GM12878 (cell line): Measurements from ENCODE around the gene NFYA. TPM values are rescaled to one million over a fixed set of nuclear protein-coding genes. Genes with fewer than 3 reads are reported as not detected.

ENCODE experiments used
- ATAC-seq: fragments of 200-7000 bp; cut with Tn5 transposase; 3 replicates; pipeline ENCODE4 v1.9.1; 2020; ENCODE audit warnings: mild to moderate bottlenecking, moderate library complexity
- BruUV-seq: library from RNA; stranded (reverse); fragments of 400-500 nt; replicated peaks from 2 replicates; lab custom pipeline; 2021; lab: Mats Ljungman, UMichigan
- CTCF ChIA-PET: fragments of 300-600 bp; sonication (Branson Sonifier 250); formaldehyde crosslinking; extraction: SDS; loops from one replicate; lab custom pipeline; 2021; ENCODE audit warnings: inconsistent platforms; lab: Yijun Ruan, JAX
- POLR2A ChIA-PET: fragments of 350-600 bp; formaldehyde crosslinking; extraction: SDS; loops from one replicate; lab custom pipeline; 2021; ENCODE audit warnings: inconsistent platforms; lab: Charles Lee
- RAD21 ChIA-PET: fragments of 300-600 bp; sonication (Branson Sonifier 250); formaldehyde crosslinking; loops from one replicate; lab custom pipeline; 2023; ENCODE audit warnings: antibody characterized with exemption; ENCODE audit not compliant: unreplicated experiment; lab: Charles Lee
- SMC1A ChIA-PET: fragments of 300-600 bp; sonication (Branson Sonifier 250); formaldehyde crosslinking; loops from one replicate; lab custom pipeline; 2023; ENCODE audit not compliant: unreplicated experiment, uncharacterized antibody; lab: Charles Lee
- DNase-seq: peaks from one replicate; pipeline ENCODE4 v3.0.0-alpha.2; 2011; ENCODE audit warnings: low read depth, low spot score
- FAIRE-seq: peaks from 3 replicates; lab custom pipeline; 2011; peaks lifted over from hg19 to GRCh38; lab: Jason Lieb, UNC
- H2AFZ ChIP-seq: 2 replicates; pipeline ENCODE4 v1.6.0; 2011; ENCODE audit warnings: low read depth, low read length, control low read depth; ENCODE audit not compliant: control insufficient read depth
- H3K27ac ChIP-seq: 2 replicates; pipeline ENCODE4 v1.5.1; 2011; ENCODE audit warnings: control low read depth; ENCODE audit not compliant: control insufficient read depth, insufficient read depth
- H3K27me3 ChIP-seq, 2 experiments: replicated peaks in 1 of 2; 2 replicates each; pipeline versions ENCODE4 v1.6.0 to v1.6.1; 2011; ENCODE audit warnings: low read length in 1 of 2; ENCODE audit not compliant: control insufficient read depth in 2 of 2, insufficient read depth in 2 of 2
- H3K36me3 ChIP-seq, 2 experiments: 2 replicates each; pipeline ENCODE4 v1.5.1; 2011; ENCODE audit warnings: low read length in 1 of 2; ENCODE audit not compliant: control insufficient read depth in 2 of 2, insufficient read depth in 2 of 2
- H3K4me1 ChIP-seq: 2 replicates; pipeline ENCODE4 v1.6.1; 2011; ENCODE audit warnings: mild to moderate bottlenecking, low read length, moderate library complexity, mixed read lengths; ENCODE audit not compliant: control insufficient read depth, insufficient read depth
- H3K4me2 ChIP-seq: 2 replicates; pipeline ENCODE4 v1.6.0; 2011; ENCODE audit warnings: control low read depth; ENCODE audit not compliant: control insufficient read depth, insufficient read depth
- H3K4me3 ChIP-seq: fragments of 200-600 bp; sonication (generic); 2 replicates; pipeline ENCODE4 v1.5.1; 2016
- H3K79me2 ChIP-seq: 2 replicates; pipeline ENCODE4 v1.6.0; 2011; ENCODE audit warnings: low read length; ENCODE audit not compliant: control insufficient read depth, insufficient read depth
- H3K9ac ChIP-seq: 2 replicates; pipeline ENCODE4 v1.8.0; 2011; ENCODE audit warnings: low read length, control low read depth, mixed read lengths; ENCODE audit not compliant: control insufficient read depth, insufficient read depth
- H3K9me3 ChIP-seq: replicated peaks from 3 replicates; pipeline ENCODE4 v1.5.1; 2011; ENCODE audit warnings: mild to moderate bottlenecking, low read length; ENCODE audit not compliant: control insufficient read depth, insufficient read depth
- H4K20me1 ChIP-seq: 2 replicates; pipeline ENCODE4 v1.6.0; 2011; ENCODE audit not compliant: control insufficient read depth, insufficient read depth
- ELK1 ChIP-seq: IDR thresholded peaks from 2 replicates; pipeline ENCODE4 v1.6.1; 2012; ENCODE audit warnings: low read depth, low read length, improper control_type of control experiment
- FOS ChIP-seq: IDR thresholded peaks from 3 replicates; pipeline ENCODE4 v1.6.1; 2011; ENCODE audit warnings: borderline replicate concordance; ENCODE audit not compliant: insufficient read length; ENCODE audit errors: extremely low read depth
- IKZF1 ChIP-seq: fragments of 450-650 bp; conservative IDR thresholded peaks from 2 replicates; pipeline ENCODE4 v1.6.1; 2017; ENCODE audit warnings: antibody characterized with exemption, mild to moderate bottlenecking
- IKZF2 ChIP-seq, 2 experiments: fragments of 450-650 bp; IDR thresholded peaks; 2 replicates each; pipeline ENCODE4 v1.6.1; 2017; ENCODE audit warnings: mild to moderate bottlenecking in 2 of 2, moderate library complexity in 2 of 2
- IRF4 ChIP-seq: IDR thresholded peaks from 2 replicates; pipeline ENCODE4 v1.6.1; 2011; ENCODE audit warnings: low read depth, low read length
- IRF5 ChIP-seq: fragments of 450-650 bp; IDR thresholded peaks from 2 replicates; pipeline ENCODE4 v1.6.1; 2017; ENCODE audit warnings: borderline replicate concordance
- NKRF ChIP-seq: fragments of 450-650 bp; conservative IDR thresholded peaks from 2 replicates; pipeline ENCODE4 v1.6.1; 2017; ENCODE audit warnings: mild to moderate bottlenecking, moderate library complexity
- STAT1 ChIP-seq: fragments of 450-650 bp; conservative IDR thresholded peaks from 2 replicates; pipeline ENCODE4 v1.6.1; 2014; ENCODE audit warnings: antibody characterized with exemption, mild to moderate bottlenecking
- STAT3 ChIP-seq: IDR thresholded peaks from 2 replicates; pipeline ENCODE4 v1.6.1; 2011; ENCODE audit warnings: low read depth, low read length, improper control_type of control experiment
- ZNF384 ChIP-seq: IDR thresholded peaks from 2 replicates; pipeline ENCODE4 v1.6.1; 2012; ENCODE audit warnings: low read depth, mild to moderate bottlenecking, low read length, improper control_type of control experiment, borderline replicate concordance
- ZNF622 ChIP-seq: fragments of 450-650 bp; IDR thresholded peaks from 2 replicates; pipeline ENCODE4 v1.6.1; 2017; ENCODE audit warnings: mild to moderate bottlenecking, inconsistent platforms
- WGBS: methylation state at CpG from one replicate; pipeline ENCODE4 v1.1.6; 2016; ENCODE audit warnings: low lambda C conversion rate; ENCODE audit not compliant: insufficient replicate concordance, insufficient coverage; ENCODE audit errors: missing lambda C conversion rate; 5-methylcytosine and 5-hydroxymethylcytosine counted together
- in situ Hi-C: fragments of 300-500 bp; cut with MboI; formaldehyde crosslinking; loops from 9 replicates; pipeline ENCODE4 v1.14.3; 2018; ENCODE audit warnings: mixed read lengths
- intact Hi-C: fragments of 100-400 bp; cut with micrococcal nuclease; formaldehyde crosslinking; loops from one replicate; pipeline ENCODE4 v1.14.2; 2022; ENCODE audit not compliant: unreplicated experiment
- polyA plus RNA-seq, 11 experiments: library from polyadenylated mRNA; depleted of rRNA in 4 of 11; unstranded in 6 of 11; stranded (reverse) in 5 of 11; fragments of >200 nt; fragmentation: Nextera tagmentation in 4 of 11; fragmentation: Illumina TruSeq in 1 of 11; extraction: Ambion mirVana in 4 of 11; extraction: Trizol in 1 of 11; gene quantifications; 1 replicate in 1 of 11; 2 replicates in 10 of 11; pipeline versions ENCODE4 v1.2.1 to v1.2.3, GENCODE V29; 2011 to 2016; ENCODE audit warnings: inconsistent platforms in 2 of 11, missing spikeins in 2 of 11, low read depth in 1 of 11
- total RNA-seq, 4 experiments: library from RNA; depleted of rRNA in 3 of 4; stranded (reverse); fragments of >200 nt in 3 of 4; fragmentation: Illumina TruSeq in 1 of 4; extraction: Trizol in 1 of 4; gene quantifications; 2 replicates each; pipeline versions ENCODE4 v1.2.1 to v1.2.3, GENCODE V29; 2013 to 2021
- TF ChIP-seq, protein P1 (sequence below): IDR thresholded peaks from 2 replicates; pipeline ENCODE4 v1.6.1; 2011; ENCODE audit warnings: borderline replicate concordance, low read depth, mild to moderate bottlenecking, moderate library complexity, mixed read lengths, low read length; ENCODE audit not compliant: insufficient read depth; ENCODE audit errors: extremely low read length

NFYA gene
- total and polyA plus RNA-seq, 10 of the 15 experiments (the other 5 are each of a cell fraction or from before 2014, with no cell fraction given) = 6.4 to 36.5 (median 19.1) TPM

DNA sequence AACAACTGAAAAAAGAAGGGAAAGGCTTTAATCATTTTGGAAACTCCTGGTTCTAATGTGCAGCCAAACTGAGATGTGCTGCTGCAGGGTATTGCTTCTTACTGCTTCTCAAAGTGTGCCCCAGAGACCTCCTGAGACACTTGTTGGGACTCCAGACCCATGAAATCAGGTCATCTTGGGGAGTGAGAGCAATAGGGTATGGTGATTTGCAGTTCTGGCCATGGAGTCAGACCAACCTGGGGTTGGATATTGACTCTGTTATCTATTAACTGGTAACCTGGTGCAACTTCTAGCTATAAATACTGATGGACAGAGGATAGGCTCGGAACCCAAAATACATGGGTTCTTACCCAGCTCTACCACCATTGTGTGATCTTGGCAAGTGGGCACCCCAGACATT is 26.7 kb upstream of the NFYA start:
- SMC1A ChIA-PET = interaction anchor here (1.0 to 1.4 kb wide), 2 partner anchors 11 to 136 kb away, joined by 3 read pairs; no protein-coding TSS in a partner anchor
- WGBS = 83% methylated on average over 1 of the region's 1 CpG

DNA sequence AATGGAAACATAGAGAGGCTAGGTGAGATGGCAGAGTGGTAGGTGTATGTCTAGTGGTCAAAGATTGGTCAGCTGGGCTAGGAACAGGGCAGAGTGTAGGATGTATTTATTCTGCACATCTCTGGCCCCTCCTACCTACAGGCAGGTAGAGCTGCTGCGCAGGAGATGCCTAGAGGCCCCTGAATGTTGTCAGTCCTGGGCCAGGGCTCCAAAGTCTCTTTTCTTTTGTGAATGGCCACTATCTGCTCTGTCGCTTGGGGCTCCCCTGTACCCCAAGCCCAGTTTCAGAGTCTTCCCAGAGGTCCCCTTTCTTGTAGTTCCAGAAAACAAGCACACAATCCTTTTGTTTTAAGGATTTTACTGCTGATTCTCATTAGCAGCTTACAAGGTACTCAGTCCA is 25.5 kb upstream of the NFYA start:
- ChIA-PET CTCF (interaction anchor here (0.8 to 2.8 kb wide), 3 partner anchors 10 to 20 kb away, joined by 3 to 12 read pairs (median 4); no protein-coding TSS in a partner anchor), POLR2A (no interaction called here), SMC1A (no interaction called here), RAD21 (no interaction called here)
- 71% methylated on average over 2 of the region's 2 CpGs for WGBS
- ATAC-seq = no peak
- H3K4me2 ChIP-seq = no peak overlapping the region
- in situ Hi-C loops (no loop called here), intact Hi-C loops (no loop called here)
- H3K4me1 ChIP-seq = no peaks in the 10 kb centered on the region
- no peaks in the 10 kb centered on the region for H3K36me3 ChIP-seq
- H3K79me2 ChIP-seq = no peaks in the 10 kb centered on the region
- no peak for DNase-seq
- no peak overlapping the region for H3K27ac ChIP-seq
- H2AFZ ChIP-seq = no peak overlapping the region
- BruUV-seq = no TSS peak
- H3K27me3 ChIP-seq = no peaks in the 10 kb centered on the region
- no peak overlapping the region for H3K4me3 ChIP-seq
- no peak overlapping the region for H3K9ac ChIP-seq
- H4K20me1 ChIP-seq = no peaks in the 10 kb centered on the region
- no peak for FAIRE-seq
- no peaks in the 10 kb centered on the region for H3K9me3 ChIP-seq
- TF ChIP-seq IKZF2 (IDR thresholded peaks at IDR 0.05) (no peak), FOS (no peak), ZNF622 (no peak), STAT1 (no peak), NKRF (no peak), STAT3 (no peak), IRF4 (no peak), IRF5 (no peak), ELK1 (no peak), ZNF384 (no peak)
- TF ChIP-seq, protein P1, sequence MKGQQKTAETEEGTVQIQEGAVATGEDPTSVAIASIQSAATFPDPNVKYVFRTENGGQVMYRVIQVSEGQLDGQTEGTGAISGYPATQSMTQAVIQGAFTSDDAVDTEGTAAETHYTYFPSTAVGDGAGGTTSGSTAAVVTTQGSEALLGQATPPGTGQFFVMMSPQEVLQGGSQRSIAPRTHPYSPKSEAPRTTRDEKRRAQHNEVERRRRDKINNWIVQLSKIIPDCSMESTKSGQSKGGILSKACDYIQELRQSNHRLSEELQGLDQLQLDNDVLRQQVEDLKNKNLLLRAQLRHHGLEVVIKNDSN = no peak

More for the DNA sequence above, 26.7 kb upstream of the NFYA start:
- POLR2A ChIA-PET = no interaction called here
- DNase-seq = no peak
- H3K4me2 ChIP-seq = no peak overlapping the region
- no peaks in the 10 kb centered on the region for H3K79me2 ChIP-seq
- H3K9me3 ChIP-seq = no peaks in the 10 kb centered on the region
- no peak overlapping the region for H3K4me3 ChIP-seq
- CTCF ChIA-PET = interaction anchor here (0.8 to 2.8 kb wide), 4 partner anchors 8 to 18 kb away, joined by 3 to 12 read pairs (median 4); no protein-coding TSS in a partner anchor
- in situ Hi-C loops (no loop called here), intact Hi-C loops (no loop called here)
- H3K27ac ChIP-seq = no peak overlapping the region
- H3K9ac ChIP-seq = no peak overlapping the region
- FAIRE-seq = no peak
- H2AFZ ChIP-seq = no peak overlapping the region
- RAD21 ChIA-PET = interaction anchor here (0.9 kb wide), 1 partner anchor 17 kb away, joined by 5 read pairs; no protein-coding TSS in a partner anchor
- no TSS peak for BruUV-seq
- no peaks in the 10 kb centered on the region for H3K36me3 ChIP-seq
- ATAC-seq = no peak
- H3K4me1 ChIP-seq = no peaks in the 10 kb centered on the region
- no peaks in the 10 kb centered on the region for H4K20me1 ChIP-seq
- TF ChIP-seq IKZF1 = no peak
- H3K27me3 ChIP-seq = no peaks in the 10 kb centered on the region
